ENCODE measurements around the gene TIMELESS.
A peak's percentile ranks its signal among the peaks of the same experiment; 100 is the strongest.
"Not testable (repeated sequence)": the region's sequence is repeated elsewhere in the genome, so short reads cannot be mapped to it uniquely, and the experiment has no call there.

GRCh38 chr12:56496704-56497103, 47.5 kb upstream of the TIMELESS start:
- TF ChIP-seq CTCF (optimal IDR thresholded peaks at IDR 0.05 in 1 of 3, IDR thresholded peaks at IDR 0.05 in 1 of 3, conservative IDR thresholded peaks at IDR 0.05 in 1 of 3; ENCODE audit: extremely low read depth in 1 of 3, insufficient read depth in 2 of 3, low read length in 3 of 3) = peak in 1 of 3 experiments; percentile 45
- TF ChIP-seq EZH2 (IDR thresholded peaks at IDR 0.05; ENCODE audit: low read length) = not testable (repeated sequence)
